Hepatocyte (in vitro differentiated cells): ENCODE results near the gene SUPT3H. TPM values are rescaled to one million over a fixed set of nuclear protein-coding genes. Genes with fewer than 3 reads are reported as not detected.

Experiments
- DNase-seq: peaks from one replicate; pipeline ENCODE4 v3.0.0-alpha.2; 2016; ENCODE audit warnings: low spot score
- H2AFZ ChIP-seq: fragments of 200-600 bp; sonication (generic); 2 replicates; pipeline ENCODE4 v1.6.0; 2016; ENCODE audit warnings: antibody characterized with exemption, mild to moderate bottlenecking
- H3K27ac ChIP-seq: fragments of 200-600 bp; sonication (generic); 2 replicates; pipeline ENCODE4 v1.5.1; 2016; ENCODE audit warnings: mild to moderate bottlenecking
- H3K27me3 ChIP-seq: fragments of 200-600 bp; sonication (generic); 2 replicates; pipeline ENCODE4 v1.6.1; 2016
- H3K36me3 ChIP-seq: fragments of 200-600 bp; sonication (generic); replicated peaks from 2 replicates; pipeline ENCODE4 v1.5.1; 2016; ENCODE audit warnings: low read depth; ENCODE audit not compliant: insufficient read depth
- H3K4me1 ChIP-seq: fragments of 200-600 bp; sonication (generic); 2 replicates; pipeline ENCODE4 v1.5.1; 2016; ENCODE audit warnings: mild to moderate bottlenecking, moderate library complexity; ENCODE audit not compliant: insufficient read depth
- H3K4me2 ChIP-seq: fragments of 200-600 bp; sonication (generic); 2 replicates; pipeline ENCODE4 v1.6.0; 2016
- H3K4me3 ChIP-seq: fragments of 200-600 bp; sonication (generic); 2 replicates; pipeline ENCODE4 v1.5.1; 2016; ENCODE audit warnings: mild to moderate bottlenecking
- H3K79me2 ChIP-seq: fragments of 200-600 bp; sonication (generic); 2 replicates; pipeline ENCODE4 v1.6.0; 2017; ENCODE audit warnings: mild to moderate bottlenecking
- H3K9me2 ChIP-seq: fragments of 200-600 bp; sonication (generic); replicated peaks from 2 replicates; pipeline ENCODE4 v1.6.0; 2017; ENCODE audit warnings: mild to moderate bottlenecking; ENCODE audit not compliant: insufficient read depth
- H3K9me3 ChIP-seq: fragments of 200-600 bp; sonication (generic); 2 replicates; pipeline ENCODE4 v1.5.1; 2016; ENCODE audit warnings: low read depth, mild to moderate bottlenecking
- H4K20me1 ChIP-seq: fragments of 200-600 bp; sonication (generic); 2 replicates; pipeline ENCODE4 v1.6.0; 2016; ENCODE audit warnings: mild to moderate bottlenecking; ENCODE audit not compliant: insufficient read depth, poor library complexity, severe bottlenecking
- CTCF ChIP-seq: fragments of 200-600 bp; sonication (generic); IDR thresholded peaks from 2 replicates; pipeline ENCODE4 v1.5.1; 2016; ENCODE audit warnings: antibody characterized with exemption, mild to moderate bottlenecking; ENCODE audit not compliant: poor library complexity
- EZH2 ChIP-seq: fragments of 200-600 bp; sonication (generic); IDR thresholded peaks from 2 replicates; pipeline ENCODE4 v1.6.1; 2016; ENCODE audit warnings: antibody characterized with exemption, mild to moderate bottlenecking, borderline replicate concordance
- EZH2phosphoT487 ChIP-seq: fragments of 200-600 bp; sonication (generic); IDR thresholded peaks from one replicate; pipeline ENCODE4 v1.6.1; 2018; ENCODE audit warnings: antibody characterized with exemption, mild to moderate bottlenecking, low read depth, moderate library complexity; ENCODE audit not compliant: unreplicated experiment, severe bottlenecking
- WGBS: methylation state at CpG from one replicate; pipeline ENCODE4 v1.1.6; 2016; ENCODE audit warnings: low lambda C conversion rate; ENCODE audit errors: missing lambda C conversion rate; 5-methylcytosine and 5-hydroxymethylcytosine counted together
- polyA plus RNA-seq: library from polyadenylated mRNA; unstranded; fragments of >200 nt; fragmentation: Nextera tagmentation; extraction: Ambion mirVana; gene quantifications from 2 replicates; pipeline ENCODE4 v1.2.1, GENCODE V29; 2016
- total RNA-seq: library from RNA; depleted of rRNA; stranded (reverse); fragments of >200 nt; gene quantifications from 2 replicates; pipeline ENCODE4 v1.2.3, GENCODE V29; 2014

Gene SUPT3H
- total and polyA plus RNA-seq, 2 experiments from 2014 or later = 6.8 to 7.7 TPM

- Histone ChIP-seq H4K20me1 (no peaks in the 10 kb centered on the region), H3K9me2 (no peaks in the 10 kb centered on the region), H3K4me1 (peaks cover 14% of the 10 kb centered on the region), H3K27ac (peak overlapping the region; percentile 100), H3K4me3 (peak overlapping the region; percentile 82), H3K9me3 (no peaks in the 10 kb centered on the region), H3K27me3 (no peaks in the 10 kb centered on the region), H2AFZ (peak overlapping the region; percentile 85), H3K4me2 (peak overlapping the region; percentile 86), H3K36me3 (no peaks in the 10 kb centered on the region), H3K79me2 (peaks cover 28% of the 10 kb centered on the region)
- TF ChIP-seq EZH2phosphoT487 = no peak
- TF ChIP-seq CTCF = no peak
- TF ChIP-seq EZH2 = no peak
- DNase-seq = no peak
- WGBS = 4% methylated on average over 21 of the region's 21 CpGs
Measured at GRCh38 chr6:45378334-45378926, 696 bp upstream of the SUPT3H start.

DNA sequence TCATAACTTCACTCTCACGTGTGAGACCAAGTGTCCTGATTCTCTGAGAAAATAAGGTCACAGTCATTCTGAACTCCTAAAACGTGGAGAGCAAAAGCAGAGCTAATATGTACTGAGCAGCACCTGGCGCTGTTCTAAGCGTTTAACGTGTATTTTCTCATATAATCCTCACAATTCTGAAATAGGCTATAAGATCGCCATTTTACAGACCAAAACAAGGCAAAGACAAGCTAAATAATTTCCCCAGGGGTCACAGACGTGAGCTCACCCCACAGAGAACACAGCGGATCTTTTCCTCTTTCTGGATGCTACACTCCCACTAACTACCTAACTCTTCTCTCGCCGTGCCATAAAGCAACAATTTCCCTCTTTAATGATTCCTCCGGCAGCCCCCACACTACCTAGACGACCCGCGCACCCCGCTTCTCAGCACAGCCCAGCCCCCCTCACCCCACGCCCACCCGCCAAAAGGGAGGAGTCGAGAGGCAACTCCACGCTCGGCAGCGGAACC is 636 bp downstream of the SUPT3H start:
- Histone ChIP-seq H3K4me2 (peak overlapping the region; percentile 86), H3K9me3 (no peaks in the 10 kb centered on the region), H2AFZ (peak overlapping the region; percentile 96), H3K4me3 (peak overlapping the region; percentile 82), H3K27me3 (no peaks in the 10 kb centered on the region), H3K9me2 (no peaks in the 10 kb centered on the region), H4K20me1 (no peaks in the 10 kb centered on the region), H3K27ac (peak overlapping the region; percentile 100), H3K36me3 (no peaks in the 10 kb centered on the region), H3K4me1 (peaks cover 16% of the 10 kb centered on the region), H3K79me2 (peaks cover 32% of the 10 kb centered on the region)
- TF ChIP-seq CTCF (no peak), EZH2phosphoT487 (no peak), EZH2 (no peak)
- under 1% methylated on average over 21 of the region's 21 CpGs for WGBS
- DNase-seq = no peak

DNA sequence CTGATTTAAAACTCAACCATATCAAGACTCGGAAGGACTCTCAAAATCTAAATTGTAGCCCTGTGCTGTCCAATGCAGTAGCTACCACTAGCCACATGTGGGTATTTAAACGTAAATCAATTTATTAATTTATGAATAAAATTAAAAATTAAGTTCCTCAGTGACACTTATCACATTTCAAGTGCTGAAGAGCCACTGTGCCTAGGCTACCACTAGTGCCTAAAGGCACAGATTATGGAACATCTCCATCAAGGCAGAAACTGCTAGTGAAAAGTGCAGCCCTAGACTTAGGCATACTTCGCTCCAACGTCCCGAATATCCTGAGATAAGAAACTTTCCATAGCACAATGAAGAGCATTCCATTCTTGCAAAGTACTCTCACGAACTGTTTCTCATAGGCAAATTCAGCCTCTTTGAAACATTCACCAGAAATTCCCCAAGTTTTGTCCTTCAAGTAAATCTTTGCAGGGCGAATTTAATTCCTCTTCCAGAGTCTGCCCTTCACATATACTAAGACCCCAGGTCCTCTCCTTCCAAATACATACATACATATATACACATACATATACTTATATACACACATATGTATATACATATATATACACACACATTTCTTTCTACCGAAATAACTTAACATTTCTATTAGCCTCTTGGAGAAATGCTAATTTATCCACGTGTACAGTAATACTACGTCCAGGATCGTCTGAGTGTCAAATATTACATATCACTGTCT is 1.3 kb downstream of the SUPT3H start:
- H3K27me3 ChIP-seq = no peaks in the 10 kb centered on the region
- H3K27ac ChIP-seq = peak overlapping the region; percentile 100
- 33% methylated on average over 11 of the region's 11 CpGs for WGBS
- TF ChIP-seq EZH2phosphoT487 = no peak
- TF ChIP-seq CTCF = no peak
- no peak for TF ChIP-seq EZH2
- no peaks in the 10 kb centered on the region for H4K20me1 ChIP-seq
- peak overlapping the region; percentile 82 for H3K4me3 ChIP-seq
- no peaks in the 10 kb centered on the region for H3K36me3 ChIP-seq
- no peaks in the 10 kb centered on the region for H3K9me3 ChIP-seq
- peak overlapping the region; percentile 96 for H2AFZ ChIP-seq
- peak; percentile 24 for DNase-seq
- H3K79me2 ChIP-seq = peaks cover 33% of the 10 kb centered on the region
- H3K4me2 ChIP-seq = peak overlapping the region; percentile 86
- H3K9me2 ChIP-seq = no peaks in the 10 kb centered on the region
- H3K4me1 ChIP-seq = peaks cover 23% of the 10 kb centered on the region
